GM23338 (cell line): ENCODE measurements around the gene RNF44. TPM values are rescaled to one million over a fixed set of nuclear protein-coding genes. Genes with fewer than 3 reads are reported as not detected.

Experiments
- ATAC-seq: fragments of 200-7000 bp; cut with Tn5 transposase; 3 replicates; pipeline ENCODE4 v1.9.1; 2020
- DNase-seq: peaks from one replicate; pipeline ENCODE4 v3.0.0-alpha.2; 2015; ENCODE audit warnings: low spot score
- H2AFZ ChIP-seq: fragments of 200-600 bp; sonication (generic); 2 replicates; pipeline ENCODE4 v1.8.0; 2016; ENCODE audit warnings: antibody characterized with exemption, mild to moderate bottlenecking, moderate library complexity
- H3F3A ChIP-seq: fragments of 200-600 bp; sonication (generic); replicated peaks from 2 replicates; pipeline ENCODE4 v1.8.0; 2017; ENCODE audit warnings: antibody characterized with exemption, mixed run types, low read depth
- H3K27ac ChIP-seq: fragments of 200-600 bp; sonication (generic); 2 replicates; pipeline ENCODE4 v1.6.1; 2016; ENCODE audit warnings: low read depth
- H3K27me3 ChIP-seq: fragments of 200-600 bp; sonication (generic); 2 replicates; pipeline ENCODE4 v1.8.0; 2016; ENCODE audit warnings: mild to moderate bottlenecking, mixed run types, moderate library complexity; ENCODE audit not compliant: insufficient read depth
- H3K36me3 ChIP-seq: fragments of 200-600 bp; sonication (generic); 2 replicates; pipeline ENCODE4 v1.8.0; 2016; ENCODE audit warnings: mild to moderate bottlenecking; ENCODE audit not compliant: insufficient read depth
- H3K4me1 ChIP-seq: fragments of 200-600 bp; sonication (generic); 2 replicates; pipeline ENCODE4 v1.8.0; 2016; ENCODE audit warnings: mild to moderate bottlenecking, moderate library complexity; ENCODE audit not compliant: insufficient read depth
- H3K4me2 ChIP-seq: fragments of 200-600 bp; sonication (generic); 2 replicates; pipeline ENCODE4 v1.7.1; 2017; ENCODE audit warnings: mixed run types
- H3K4me3 ChIP-seq: fragments of 200-600 bp; sonication (generic); 2 replicates; pipeline ENCODE4 v1.6.1; 2016; ENCODE audit warnings: mixed run types
- H3K79me2 ChIP-seq: fragments of 200-600 bp; sonication (generic); replicated peaks from 2 replicates; pipeline ENCODE4 v1.8.0; 2017; ENCODE audit warnings: mild to moderate bottlenecking; ENCODE audit not compliant: insufficient read depth
- H3K9me2 ChIP-seq: fragments of 200-600 bp; sonication (generic); 2 replicates; pipeline ENCODE4 v1.8.0; 2017; ENCODE audit not compliant: insufficient read depth
- H4K20me1 ChIP-seq: fragments of 200-600 bp; sonication (generic); replicated peaks from 2 replicates; pipeline ENCODE4 v1.8.0; 2017; ENCODE audit warnings: mild to moderate bottlenecking; ENCODE audit not compliant: insufficient read depth
- H3K27ac Mint-ChIP-seq: 2 replicates; pipeline ENCODE4 v1.8.0; 2020; ENCODE audit warnings: inconsistent platforms, mild to moderate bottlenecking, moderate library complexity, mixed read lengths
- H3K27me3 Mint-ChIP-seq: 3 replicates; pipeline ENCODE4 v1.8.0; 2022; ENCODE audit warnings: low read depth, mild to moderate bottlenecking, moderate library complexity, mixed read lengths, inconsistent platforms; ENCODE audit not compliant: insufficient read depth, poor library complexity
- H3K36me3 Mint-ChIP-seq: 3 replicates; pipeline ENCODE4 v1.8.0; 2021; ENCODE audit warnings: low read depth, mild to moderate bottlenecking, inconsistent platforms, moderate library complexity, mixed read lengths
- H3K4me1 Mint-ChIP-seq: 3 replicates; pipeline ENCODE4 v1.8.0; 2020; ENCODE audit warnings: mild to moderate bottlenecking, inconsistent platforms, mixed read lengths
- H3K4me3 Mint-ChIP-seq: 3 replicates; pipeline ENCODE4 v1.8.0; 2021; ENCODE audit warnings: moderate library complexity, mild to moderate bottlenecking, inconsistent platforms, mixed read lengths
- H3K9me3 Mint-ChIP-seq: 3 replicates; pipeline ENCODE4 v1.8.0; 2020; ENCODE audit warnings: moderate library complexity, mild to moderate bottlenecking, inconsistent platforms, mixed read lengths
- CREB1 ChIP-seq: fragments of 250-450 bp; sonication (Bioruptor Pico); IDR thresholded peaks from 2 replicates; pipeline ENCODE4 v1.5.0; 2020; ENCODE audit warnings: low read depth, mild to moderate bottlenecking, moderate library complexity
- JUNB ChIP-seq: IDR thresholded peaks from one replicate; pipeline ENCODE4 v1.6.1; 2016; ENCODE audit warnings: antibody characterized with exemption; ENCODE audit not compliant: unreplicated experiment
- POLR2AphosphoS5 ChIP-seq: IDR thresholded peaks from 2 replicates; pipeline ENCODE4 v1.6.1; 2016; ENCODE audit warnings: antibody characterized with exemption, low read depth
- ZNF114 ChIP-seq: fragments of 250-450 bp; sonication (Bioruptor Pico); IDR thresholded peaks from 2 replicates; pipeline ENCODE4 v1.5.0; 2020; ENCODE audit warnings: mild to moderate bottlenecking, moderate library complexity
- polyA plus RNA-seq: library from polyadenylated mRNA; unstranded; fragments of >200 nt; fragmentation: Nextera tagmentation; extraction: Ambion mirVana; gene quantifications from 2 replicates; pipeline ENCODE4 v1.2.1, GENCODE V29; 2016
- total RNA-seq: library from RNA; depleted of rRNA; stranded (reverse); fragments of >200 nt; shearing (Covaris generic); gene quantifications from 2 replicates; pipeline ENCODE4 v1.2.3, GENCODE V29; 2014
- TF ChIP-seq, protein P1 (sequence below): fragments of 250-450 bp; sonication (Bioruptor Pico); IDR thresholded peaks from 2 replicates; pipeline ENCODE4 v1.5.0; 2020; ENCODE audit warnings: mild to moderate bottlenecking, moderate library complexity
- TF ChIP-seq, protein P2 (sequence below), 2 experiments: fragments of 200-600 bp in 1 of 2; sonication (generic) in 1 of 2; conservative IDR thresholded peaks; 2 replicates each; pipeline versions ENCODE4 v1.5.1 to v1.6.1; 2016 to 2017; ENCODE audit warnings: antibody characterized with exemption in 2 of 2, low read depth in 2 of 2, mild to moderate bottlenecking in 2 of 2, moderate library complexity in 1 of 2

RNF44 gene
- total and polyA plus RNA-seq, 2 experiments from 2014 or later: 56.7 to 104 TPM

GRCh38 chr5:176575066-176575465 lies 37.9 kb upstream of the RNF44 start (continued):
- TF ChIP-seq, protein P1, sequence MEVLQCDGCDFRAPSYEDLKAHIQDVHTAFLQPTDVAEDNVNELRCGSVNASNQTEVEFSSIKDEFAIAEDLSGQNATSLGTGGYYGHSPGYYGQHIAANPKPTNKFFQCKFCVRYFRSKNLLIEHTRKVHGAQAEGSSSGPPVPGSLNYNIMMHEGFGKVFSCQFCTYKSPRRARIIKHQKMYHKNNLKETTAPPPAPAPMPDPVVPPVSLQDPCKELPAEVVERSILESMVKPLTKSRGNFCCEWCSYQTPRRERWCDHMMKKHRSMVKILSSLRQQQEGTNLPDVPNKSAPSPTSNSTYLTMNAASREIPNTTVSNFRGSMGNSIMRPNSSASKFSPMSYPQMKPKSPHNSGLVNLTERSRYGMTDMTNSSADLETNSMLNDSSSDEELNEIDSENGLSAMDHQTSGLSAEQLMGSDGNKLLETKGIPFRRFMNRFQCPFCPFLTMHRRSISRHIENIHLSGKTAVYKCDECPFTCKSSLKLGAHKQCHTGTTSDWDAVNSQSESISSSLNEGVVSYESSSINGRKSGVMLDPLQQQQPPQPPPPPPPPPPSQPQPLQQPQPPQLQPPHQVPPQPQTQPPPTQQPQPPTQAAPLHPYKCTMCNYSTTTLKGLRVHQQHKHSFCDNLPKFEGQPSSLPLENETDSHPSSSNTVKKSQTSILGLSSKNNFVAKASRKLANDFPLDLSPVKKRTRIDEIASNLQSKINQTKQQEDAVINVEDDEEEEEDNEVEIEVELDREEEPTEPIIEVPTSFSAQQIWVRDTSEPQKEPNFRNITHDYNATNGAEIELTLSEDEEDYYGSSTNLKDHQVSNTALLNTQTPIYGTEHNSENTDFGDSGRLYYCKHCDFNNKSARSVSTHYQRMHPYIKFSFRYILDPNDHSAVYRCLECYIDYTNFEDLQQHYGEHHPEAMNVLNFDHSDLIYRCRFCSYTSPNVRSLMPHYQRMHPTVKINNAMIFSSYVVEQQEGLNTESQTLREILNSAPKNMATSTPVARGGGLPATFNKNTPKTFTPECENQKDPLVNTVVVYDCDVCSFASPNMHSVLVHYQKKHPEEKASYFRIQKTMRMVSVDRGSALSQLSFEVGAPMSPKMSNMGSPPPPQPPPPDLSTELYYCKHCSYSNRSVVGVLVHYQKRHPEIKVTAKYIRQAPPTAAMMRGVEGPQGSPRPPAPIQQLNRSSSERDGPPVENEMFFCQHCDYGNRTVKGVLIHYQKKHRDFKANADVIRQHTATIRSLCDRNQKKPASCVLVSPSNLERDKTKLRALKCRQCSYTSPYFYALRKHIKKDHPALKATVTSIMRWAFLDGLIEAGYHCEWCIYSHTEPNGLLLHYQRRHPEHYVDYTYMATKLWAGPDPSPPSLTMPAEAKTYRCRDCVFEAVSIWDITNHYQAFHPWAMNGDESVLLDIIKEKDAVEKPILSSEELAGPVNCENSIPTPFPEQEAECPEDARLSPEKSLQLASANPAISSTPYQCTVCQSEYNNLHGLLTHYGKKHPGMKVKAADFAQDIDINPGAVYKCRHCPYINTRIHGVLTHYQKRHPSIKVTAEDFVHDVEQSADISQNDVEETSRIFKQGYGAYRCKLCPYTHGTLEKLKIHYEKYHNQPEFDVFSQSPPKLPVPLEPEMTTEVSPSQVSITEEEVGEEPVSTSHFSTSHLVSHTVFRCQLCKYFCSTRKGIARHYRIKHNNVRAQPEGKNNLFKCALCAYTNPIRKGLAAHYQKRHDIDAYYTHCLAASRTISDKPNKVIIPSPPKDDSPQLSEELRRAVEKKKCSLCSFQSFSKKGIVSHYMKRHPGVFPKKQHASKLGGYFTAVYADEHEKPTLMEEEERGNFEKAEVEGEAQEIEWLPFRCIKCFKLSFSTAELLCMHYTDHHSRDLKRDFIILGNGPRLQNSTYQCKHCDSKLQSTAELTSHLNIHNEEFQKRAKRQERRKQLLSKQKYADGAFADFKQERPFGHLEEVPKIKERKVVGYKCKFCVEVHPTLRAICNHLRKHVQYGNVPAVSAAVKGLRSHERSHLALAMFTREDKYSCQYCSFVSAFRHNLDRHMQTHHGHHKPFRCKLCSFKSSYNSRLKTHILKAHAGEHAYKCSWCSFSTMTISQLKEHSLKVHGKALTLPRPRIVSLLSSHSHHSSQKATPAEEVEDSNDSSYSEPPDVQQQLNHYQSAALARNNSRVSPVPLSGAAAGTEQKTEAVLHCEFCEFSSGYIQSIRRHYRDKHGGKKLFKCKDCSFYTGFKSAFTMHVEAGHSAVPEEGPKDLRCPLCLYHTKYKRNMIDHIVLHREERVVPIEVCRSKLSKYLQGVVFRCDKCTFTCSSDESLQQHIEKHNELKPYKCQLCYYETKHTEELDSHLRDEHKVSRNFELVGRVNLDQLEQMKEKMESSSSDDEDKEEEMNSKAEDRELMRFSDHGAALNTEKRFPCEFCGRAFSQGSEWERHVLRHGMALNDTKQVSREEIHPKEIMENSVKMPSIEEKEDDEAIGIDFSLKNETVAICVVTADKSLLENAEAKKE (CRISPR knock-in tag): no peak
- no peak for TF ChIP-seq POLR2AphosphoS5
- no peak for TF ChIP-seq ZNF114
- no peak for TF ChIP-seq JUNB

DNA sequence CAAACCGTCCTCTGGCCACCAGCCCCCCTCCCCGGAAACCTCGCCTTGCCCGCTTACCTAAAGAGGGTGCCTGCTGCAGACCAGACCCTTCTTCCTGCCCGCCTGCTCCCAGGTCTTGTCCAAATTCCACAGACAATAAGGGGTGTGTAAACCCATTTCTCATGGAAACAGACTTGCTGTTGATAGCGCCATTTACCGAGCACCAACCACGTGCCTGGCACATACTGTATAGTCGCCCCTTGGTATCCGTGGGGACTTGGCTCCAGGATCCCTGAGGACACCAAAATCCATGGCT lies 37.0 kb upstream of the RNF44 start:
- no peaks in the 10 kb centered on the region for H3K9me2 ChIP-seq
- H3K79me2 ChIP-seq: no peaks in the 10 kb centered on the region
- DNase-seq (no peak), ATAC-seq (no peak)
- Mint-ChIP-seq H3K4me1 (peaks cover 9% of the 10 kb centered on the region; the same call in 2 of the 3 replicates), H3K36me3 (no peaks in the 10 kb centered on the region), H3K9me3 (no peaks in the 10 kb centered on the region; the same call in 1 of the 3 replicates), H3K4me3 (no peak overlapping the region), H3K27me3 (peaks cover 9% of the 10 kb centered on the region), H3K27ac (no peak overlapping the region)
- H3F3A ChIP-seq: no peaks in the 10 kb centered on the region
- H3K4me1 ChIP-seq: no peaks in the 10 kb centered on the region
- H3K36me3 ChIP-seq: no peaks in the 10 kb centered on the region
- no peaks in the 10 kb centered on the region for H3K27me3 ChIP-seq
- no peak overlapping the region for H3K4me2 ChIP-seq
- no peak overlapping the region for H3K27ac ChIP-seq
- H2AFZ ChIP-seq: peak overlapping the region; percentile 99; the same call in 1 of the 2 replicates
- H3K4me3 ChIP-seq: no peak overlapping the region
- TF ChIP-seq, protein P2, sequence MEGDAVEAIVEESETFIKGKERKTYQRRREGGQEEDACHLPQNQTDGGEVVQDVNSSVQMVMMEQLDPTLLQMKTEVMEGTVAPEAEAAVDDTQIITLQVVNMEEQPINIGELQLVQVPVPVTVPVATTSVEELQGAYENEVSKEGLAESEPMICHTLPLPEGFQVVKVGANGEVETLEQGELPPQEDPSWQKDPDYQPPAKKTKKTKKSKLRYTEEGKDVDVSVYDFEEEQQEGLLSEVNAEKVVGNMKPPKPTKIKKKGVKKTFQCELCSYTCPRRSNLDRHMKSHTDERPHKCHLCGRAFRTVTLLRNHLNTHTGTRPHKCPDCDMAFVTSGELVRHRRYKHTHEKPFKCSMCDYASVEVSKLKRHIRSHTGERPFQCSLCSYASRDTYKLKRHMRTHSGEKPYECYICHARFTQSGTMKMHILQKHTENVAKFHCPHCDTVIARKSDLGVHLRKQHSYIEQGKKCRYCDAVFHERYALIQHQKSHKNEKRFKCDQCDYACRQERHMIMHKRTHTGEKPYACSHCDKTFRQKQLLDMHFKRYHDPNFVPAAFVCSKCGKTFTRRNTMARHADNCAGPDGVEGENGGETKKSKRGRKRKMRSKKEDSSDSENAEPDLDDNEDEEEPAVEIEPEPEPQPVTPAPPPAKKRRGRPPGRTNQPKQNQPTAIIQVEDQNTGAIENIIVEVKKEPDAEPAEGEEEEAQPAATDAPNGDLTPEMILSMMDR (conservative IDR thresholded peaks at IDR 0.05; ENCODE audit: low read depth in 2 of 2): peak in 1 of 2 experiments; percentile 18; a peak in 1 of 4 replicates
- no peak for TF ChIP-seq JUNB
- TF ChIP-seq CREB1 (CRISPR knock-in tag): no peak
- no peaks in the 10 kb centered on the region for H4K20me1 ChIP-seq
